Trophoblast cell (in vitro differentiated cells and primary cell): ENCODE measurements around the gene GUF1.

Source experiments
- DNase-seq, 2 donors: peaks; one replicate each; pipeline ENCODE4 v3.0.0-alpha.2; 2016
- H2AFZ ChIP-seq: 2 replicates; pipeline ENCODE4 v1.6.1; 2013; ENCODE audit warnings: low read length, moderate library complexity, mild to moderate bottlenecking; ENCODE audit not compliant: insufficient read depth, poor library complexity
- H2AK5ac ChIP-seq: 2 replicates; pipeline ENCODE4 v1.6.1; 2013; ENCODE audit warnings: mild to moderate bottlenecking, low read length
- H2BK120ac ChIP-seq: 2 replicates; pipeline ENCODE4 v1.6.1; 2013; ENCODE audit warnings: low read length, mild to moderate bottlenecking, moderate library complexity; ENCODE audit not compliant: insufficient read depth, poor library complexity
- H2BK12ac ChIP-seq: 2 replicates; pipeline ENCODE4 v1.6.1; 2013; ENCODE audit warnings: mild to moderate bottlenecking, low read length, moderate library complexity
- H2BK5ac ChIP-seq: 2 replicates; pipeline ENCODE4 v1.6.1; 2013; ENCODE audit warnings: low read length, low read depth, moderate library complexity, mild to moderate bottlenecking; ENCODE audit not compliant: poor library complexity
- H3K14ac ChIP-seq: 2 replicates; pipeline ENCODE4 v1.6.1; 2013; ENCODE audit warnings: mild to moderate bottlenecking, low read length
- H3K18ac ChIP-seq: 2 replicates; pipeline ENCODE4 v1.6.1; 2013; ENCODE audit warnings: mild to moderate bottlenecking, low read length
- H3K23ac ChIP-seq: 2 replicates; pipeline ENCODE4 v1.6.1; 2013; ENCODE audit warnings: low read length
- H3K27ac ChIP-seq: 2 replicates; pipeline ENCODE4 v1.5.1; 2013; ENCODE audit warnings: low read depth, mild to moderate bottlenecking, inconsistent platforms, low read length, moderate library complexity
- H3K27me3 ChIP-seq: 2 replicates; pipeline ENCODE4 v1.6.1; 2013; ENCODE audit warnings: inconsistent platforms, mild to moderate bottlenecking, low read length, moderate library complexity; ENCODE audit not compliant: insufficient read depth
- H3K36me3 ChIP-seq, 2 experiments: 1 replicate in 1 of 2; 2 replicates in 1 of 2; pipeline ENCODE4 v1.6.1; 2013; ENCODE audit warnings: low read length in 2 of 2, mild to moderate bottlenecking in 2 of 2, moderate library complexity in 1 of 2; ENCODE audit not compliant: insufficient read depth in 2 of 2, control insufficient read depth in 1 of 2
- H3K4ac ChIP-seq: 2 replicates; pipeline ENCODE4 v1.6.1; 2013; ENCODE audit warnings: low read depth, mild to moderate bottlenecking, low read length, moderate library complexity
- H3K4me1 ChIP-seq, 2 experiments: 1 replicate in 1 of 2; 2 replicates in 1 of 2; pipeline ENCODE4 v1.6.1; 2013; ENCODE audit warnings: low read length in 2 of 2, mild to moderate bottlenecking in 2 of 2, moderate library complexity in 1 of 2; ENCODE audit not compliant: insufficient read depth in 2 of 2, control insufficient read depth in 1 of 2
- H3K4me2 ChIP-seq: 2 replicates; pipeline ENCODE4 v1.6.1; 2013; ENCODE audit warnings: inconsistent platforms, mild to moderate bottlenecking, low read length, moderate library complexity
- H3K4me3 ChIP-seq: 2 replicates; pipeline ENCODE4 v1.5.1; 2013; ENCODE audit warnings: mild to moderate bottlenecking, low read depth, low read length, inconsistent platforms
- H3K79me1 ChIP-seq: one replicate; pipeline ENCODE4 v1.6.1; 2013; ENCODE audit warnings: low read length
- H3K79me2 ChIP-seq: 2 replicates; pipeline ENCODE4 v1.6.1; 2013; ENCODE audit warnings: low read length, mild to moderate bottlenecking; ENCODE audit not compliant: control insufficient read depth, insufficient read depth, poor library complexity
- H3K9ac ChIP-seq: 2 replicates; pipeline ENCODE4 v1.6.1; 2013; ENCODE audit warnings: mild to moderate bottlenecking, low read length
- H3K9me3 ChIP-seq: 2 replicates; pipeline ENCODE4 v1.6.1; 2013; ENCODE audit warnings: low read depth, mild to moderate bottlenecking, control low read depth, inconsistent platforms, low read length; ENCODE audit not compliant: insufficient read depth
- H4K12ac ChIP-seq: 2 replicates; pipeline ENCODE4 v1.6.1; 2013; ENCODE audit warnings: low read depth, mild to moderate bottlenecking, low read length, moderate library complexity
- H4K8ac ChIP-seq: 2 replicates; pipeline ENCODE4 v1.6.1; 2013; ENCODE audit warnings: low read depth, mild to moderate bottlenecking, low read length, moderate library complexity
- H4K91ac ChIP-seq: one replicate; pipeline ENCODE4 v1.6.1; 2013; ENCODE audit warnings: low read depth, mild to moderate bottlenecking, low read length, moderate library complexity
- WGBS: extraction: QIAGEN DNeasy Blood & Tissue Kit; methylation state at CpG from one replicate; pipeline ENCODE4 v1.1.7; 2013; ENCODE audit warnings: missing lambda C conversion rate; ENCODE audit not compliant: insufficient read length, insufficient coverage; ENCODE audit errors: extremely low coverage; 5-methylcytosine and 5-hydroxymethylcytosine counted together

Gene GUF1

GRCh38 chr4:44675366-44675765, 2.9 kb upstream of the GUF1 start:
- Histone ChIP-seq H3K14ac (no peak overlapping the region), H3K79me1 (peaks cover 8% of the 10 kb centered on the region), H3K9me3 (no peaks in the 10 kb centered on the region), H3K4me1 (no peaks in the 10 kb centered on the region), H2AK5ac (no peak overlapping the region), H3K4ac (no peak overlapping the region), H4K8ac (no peak overlapping the region), H3K79me2 (peaks cover 7% of the 10 kb centered on the region), H3K9ac (no peak overlapping the region), H3K23ac (no peak overlapping the region), H4K91ac (no peak overlapping the region), H3K27ac (no peak overlapping the region), H4K12ac (no peak overlapping the region), H3K4me2 (no peak overlapping the region), H3K36me3 (no peaks in the 10 kb centered on the region), H3K18ac (no peak overlapping the region), H3K27me3 (no peaks in the 10 kb centered on the region), H2BK12ac (no peak overlapping the region), H2AFZ (no peak overlapping the region), H2BK120ac (no peak overlapping the region), H3K4me3 (no peak overlapping the region), H2BK5ac (no peak overlapping the region)
- no CpG with 5 or more reads among the region's 5 CpGs for WGBS
- DNase-seq: no peak

- Histone ChIP-seq H3K4me2 (peak overlapping the region; percentile 74), H4K12ac (peak overlapping the region; percentile 30)
- WGBS: no CpG with 5 or more reads among the region's 3 CpGs
These were observed 840 bp downstream of the GUF1 start for GRCh38 chr4:44679060-44679459.

GRCh38 chr4:44684648-44685047, 6.4 kb downstream of the GUF1 start:
- H3K27ac ChIP-seq: no peak overlapping the region
- no peak for DNase-seq
- H3K36me3 ChIP-seq: peaks cover 0 to 8% of the 10 kb centered on the region in 2 experiments
- H3K9ac ChIP-seq: no peak overlapping the region
- H3K23ac ChIP-seq: no peak overlapping the region
- no peak overlapping the region for H3K4me2 ChIP-seq
- no peak overlapping the region for H2AFZ ChIP-seq
- H4K91ac ChIP-seq: no peak overlapping the region
- H3K4me1 ChIP-seq: no peaks in the 10 kb centered on the region
- H3K79me1 ChIP-seq: no peaks in the 10 kb centered on the region
- H4K8ac ChIP-seq: no peak overlapping the region
- no peak overlapping the region for H3K14ac ChIP-seq
- no peak overlapping the region for H3K4ac ChIP-seq
- WGBS: no CpG with 5 or more reads among the region's 1 CpG
- H4K12ac ChIP-seq: no peak overlapping the region
- no peak overlapping the region for H2BK120ac ChIP-seq
- no peak overlapping the region for H3K4me3 ChIP-seq
- H3K18ac ChIP-seq: no peak overlapping the region
- H2BK12ac ChIP-seq: no peak overlapping the region
- no peaks in the 10 kb centered on the region for H3K27me3 ChIP-seq
- no peak overlapping the region for H2AK5ac ChIP-seq
- no peaks in the 10 kb centered on the region for H3K9me3 ChIP-seq
- no peaks in the 10 kb centered on the region for H3K79me2 ChIP-seq
- no peak overlapping the region for H2BK5ac ChIP-seq

More at GRCh38 chr4:44679060-44679459, 840 bp downstream of the GUF1 start:
- no peak overlapping the region for H2BK12ac ChIP-seq
- peak overlapping the region; percentile 93 for H4K8ac ChIP-seq
- H2AFZ ChIP-seq: no peak overlapping the region
- H3K23ac ChIP-seq: no peak overlapping the region
- no peak overlapping the region for H3K4me3 ChIP-seq
- no peaks in the 10 kb centered on the region for H3K27me3 ChIP-seq
- peaks cover 0 to 3% of the 10 kb centered on the region in 2 experiments for H3K36me3 ChIP-seq
- DNase-seq: no peak
- no peak overlapping the region for H3K14ac ChIP-seq
- peak overlapping the region; percentile 69 for H3K4ac ChIP-seq
- no peak overlapping the region for H2AK5ac ChIP-seq
- H3K27ac ChIP-seq: no peak overlapping the region
- H4K91ac ChIP-seq: no peak overlapping the region
- no peaks in the 10 kb centered on the region for H3K4me1 ChIP-seq
- no peaks in the 10 kb centered on the region for H3K9me3 ChIP-seq
- H3K9ac ChIP-seq: peak overlapping the region; percentile 45
- H3K79me1 ChIP-seq: peaks cover 8% of the 10 kb centered on the region
- H3K79me2 ChIP-seq: peaks cover 7% of the 10 kb centered on the region
- H2BK5ac ChIP-seq: no peak overlapping the region
- H3K18ac ChIP-seq: no peak overlapping the region
- no peak overlapping the region for H2BK120ac ChIP-seq

- no CpG with 5 or more reads among the region's 1 CpG for WGBS
- no peak overlapping the region for H2BK120ac ChIP-seq
- H3K79me2 ChIP-seq: no peaks in the 10 kb centered on the region
- no peak overlapping the region for H4K91ac ChIP-seq
- no peak overlapping the region for H3K27ac ChIP-seq
- H2BK12ac ChIP-seq: no peak overlapping the region
- no peak overlapping the region for H3K18ac ChIP-seq
- no peak overlapping the region for H2BK5ac ChIP-seq
- H3K4me2 ChIP-seq: no peak overlapping the region
- H4K12ac ChIP-seq: no peak overlapping the region
- no peak overlapping the region for H2AFZ ChIP-seq
- no peak overlapping the region for H3K23ac ChIP-seq
- no peak overlapping the region for H3K9ac ChIP-seq
- no peak overlapping the region for H3K14ac ChIP-seq
- DNase-seq: no peak
- no peaks in the 10 kb centered on the region for H3K27me3 ChIP-seq
- no peak overlapping the region for H4K8ac ChIP-seq
- H3K4me3 ChIP-seq: no peak overlapping the region
- H3K4me1 ChIP-seq: peaks cover 0 to 3% of the 10 kb centered on the region in 2 experiments
- no peak overlapping the region for H3K4ac ChIP-seq
- H3K36me3 ChIP-seq: peaks cover 8 to 11% of the 10 kb centered on the region in 2 experiments
- no peaks in the 10 kb centered on the region for H3K79me1 ChIP-seq
- no peaks in the 10 kb centered on the region for H3K9me3 ChIP-seq
- no peak overlapping the region for H2AK5ac ChIP-seq
These were observed 22.2 kb downstream of the GUF1 start for GRCh38 chr4:44700427-44700826.
